ENCODE measurements around the gene MYO5C. TPM values are rescaled to one million over a fixed set of nuclear protein-coding genes. Genes with fewer than 3 reads are reported as not detected.

Gene MYO5C
- total RNA-seq, 4 donors from 2014 or later = 28.9 to 36.9 (median 32.5) TPM

DNA sequence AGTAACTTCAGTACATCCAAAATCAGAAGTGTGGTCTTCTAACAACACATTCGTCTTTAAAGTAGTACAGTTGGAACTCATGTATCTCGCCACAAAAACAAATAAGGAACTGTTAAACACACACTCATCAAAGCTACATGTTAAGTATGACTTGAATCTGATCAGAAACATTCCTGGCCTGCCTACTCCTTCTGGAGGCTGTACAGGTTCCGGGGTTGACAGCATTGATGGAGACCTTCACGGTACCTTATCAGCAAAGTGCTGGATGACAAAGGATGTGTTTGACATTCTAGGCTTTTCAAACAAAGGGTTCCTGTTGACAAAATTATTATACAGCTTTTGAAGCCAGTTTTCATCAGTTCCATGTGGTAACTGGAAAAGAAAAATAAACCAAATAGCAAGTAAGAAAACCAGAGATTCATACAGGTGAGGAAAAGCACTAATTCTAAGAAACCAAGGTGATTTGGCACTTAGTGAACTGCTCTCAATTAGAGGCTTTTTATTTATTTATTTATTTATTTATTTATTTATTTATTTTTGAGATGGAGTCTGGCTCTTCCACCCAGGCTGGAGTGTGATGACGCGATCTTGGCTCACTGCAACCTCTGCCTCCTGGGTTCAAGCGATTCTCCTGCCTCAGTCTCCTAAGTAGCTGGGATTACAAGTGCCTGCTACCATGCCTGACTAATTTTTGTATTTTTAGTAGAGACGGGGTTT, 44.3 kb downstream of the MYO5C start:
- Histone ChIP-seq H3K9me3 (no peaks in the 10 kb centered on the region), H3K36me3 (no peaks in the 10 kb centered on the region), H3K27me3 (no peaks in the 10 kb centered on the region), H3K4me3 (no peak overlapping the region), H3K27ac (no peak overlapping the region), H3K4me1 (no peaks in the 10 kb centered on the region)
- intact Hi-C loops (cut with DNase I; ENCODE audit: low total_unique reads) = no loop called here
- no peak for DNase-seq
- no peak for TF ChIP-seq POLR2A (IDR thresholded peaks at IDR 0.05)
- TF ChIP-seq, protein P1, sequence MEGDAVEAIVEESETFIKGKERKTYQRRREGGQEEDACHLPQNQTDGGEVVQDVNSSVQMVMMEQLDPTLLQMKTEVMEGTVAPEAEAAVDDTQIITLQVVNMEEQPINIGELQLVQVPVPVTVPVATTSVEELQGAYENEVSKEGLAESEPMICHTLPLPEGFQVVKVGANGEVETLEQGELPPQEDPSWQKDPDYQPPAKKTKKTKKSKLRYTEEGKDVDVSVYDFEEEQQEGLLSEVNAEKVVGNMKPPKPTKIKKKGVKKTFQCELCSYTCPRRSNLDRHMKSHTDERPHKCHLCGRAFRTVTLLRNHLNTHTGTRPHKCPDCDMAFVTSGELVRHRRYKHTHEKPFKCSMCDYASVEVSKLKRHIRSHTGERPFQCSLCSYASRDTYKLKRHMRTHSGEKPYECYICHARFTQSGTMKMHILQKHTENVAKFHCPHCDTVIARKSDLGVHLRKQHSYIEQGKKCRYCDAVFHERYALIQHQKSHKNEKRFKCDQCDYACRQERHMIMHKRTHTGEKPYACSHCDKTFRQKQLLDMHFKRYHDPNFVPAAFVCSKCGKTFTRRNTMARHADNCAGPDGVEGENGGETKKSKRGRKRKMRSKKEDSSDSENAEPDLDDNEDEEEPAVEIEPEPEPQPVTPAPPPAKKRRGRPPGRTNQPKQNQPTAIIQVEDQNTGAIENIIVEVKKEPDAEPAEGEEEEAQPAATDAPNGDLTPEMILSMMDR (IDR thresholded peaks at IDR 0.05) = no peak

DNA sequence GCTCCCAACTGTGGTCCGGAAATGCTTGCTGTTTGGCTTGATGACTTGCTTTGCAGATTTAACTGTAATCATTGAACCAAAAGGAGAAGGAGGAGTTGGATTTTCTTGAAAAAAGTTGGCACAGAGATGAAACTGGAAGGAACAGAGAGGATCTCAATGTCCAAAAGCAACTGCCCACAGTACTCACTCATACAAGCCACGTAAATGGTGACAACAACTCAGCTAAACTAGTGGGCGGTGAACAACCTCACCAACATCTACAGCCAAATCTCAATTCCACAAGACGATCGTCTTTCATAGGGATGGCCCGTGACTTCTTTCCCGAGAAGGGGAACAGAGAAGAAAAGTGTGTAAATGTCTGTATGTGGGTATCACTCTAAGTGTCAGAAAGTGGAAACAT, 48.1 kb downstream of the MYO5C start:
- no peak for TF ChIP-seq POLR2A (IDR thresholded peaks at IDR 0.05)
- TF ChIP-seq, protein P1 (IDR thresholded peaks at IDR 0.05) = no peak
- no peaks in the 10 kb centered on the region for H3K9me3 ChIP-seq
- H3K4me1 ChIP-seq = no peaks in the 10 kb centered on the region
- H3K36me3 ChIP-seq = no peaks in the 10 kb centered on the region
- H3K4me3 ChIP-seq = no peak overlapping the region
- no peak for DNase-seq
- intact Hi-C loops (cut with DNase I; ENCODE audit: low total_unique reads) = no loop called here
- H3K27ac ChIP-seq = no peak overlapping the region
- no peaks in the 10 kb centered on the region for H3K27me3 ChIP-seq

DNA sequence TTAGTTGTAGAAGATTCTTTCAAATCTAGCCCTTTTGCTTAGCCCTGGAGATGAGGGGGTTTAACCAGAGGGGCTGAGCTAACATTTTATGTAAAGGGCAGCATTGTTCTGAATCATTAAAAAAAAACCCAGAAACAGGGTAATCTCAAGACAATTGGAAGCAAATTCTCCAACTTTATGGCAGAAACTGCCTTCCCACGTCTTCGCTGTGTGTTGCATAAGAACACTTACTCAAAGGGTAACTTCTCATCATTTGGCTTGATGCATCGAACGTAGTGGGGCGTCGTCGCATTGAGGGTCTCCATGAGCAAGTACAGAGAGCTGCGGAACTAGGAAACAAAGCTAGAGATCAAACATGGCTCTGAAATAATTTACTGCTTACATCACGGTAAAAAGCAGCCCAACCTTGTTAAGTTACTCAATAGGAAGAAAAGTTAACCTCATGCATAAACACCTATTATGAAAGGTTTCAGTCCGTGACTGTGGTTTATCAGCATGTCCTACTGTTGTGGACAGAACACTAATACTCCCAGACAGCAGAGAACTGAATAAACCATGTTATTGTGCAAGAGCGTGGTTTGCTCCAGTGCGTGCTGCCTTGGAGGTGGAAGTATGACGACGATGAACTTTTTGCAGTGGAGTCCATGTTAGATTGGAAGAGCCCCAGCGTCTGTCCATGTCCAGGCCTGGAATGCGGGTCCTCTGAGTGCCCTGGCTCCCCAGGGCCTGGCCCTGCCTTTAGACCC, 48.7 kb downstream of the MYO5C start:
- TF ChIP-seq, protein P1 (IDR thresholded peaks at IDR 0.05) = no peak
- no peak for TF ChIP-seq POLR2A (IDR thresholded peaks at IDR 0.05)
- Histone ChIP-seq H3K36me3 (no peaks in the 10 kb centered on the region), H3K9me3 (no peaks in the 10 kb centered on the region), H3K4me1 (no peaks in the 10 kb centered on the region), H3K4me3 (no peak overlapping the region), H3K27ac (no peak overlapping the region), H3K27me3 (no peaks in the 10 kb centered on the region)
- intact Hi-C loops (cut with DNase I; ENCODE audit: low total_unique reads) = no loop called here
- DNase-seq = no peak

DNA sequence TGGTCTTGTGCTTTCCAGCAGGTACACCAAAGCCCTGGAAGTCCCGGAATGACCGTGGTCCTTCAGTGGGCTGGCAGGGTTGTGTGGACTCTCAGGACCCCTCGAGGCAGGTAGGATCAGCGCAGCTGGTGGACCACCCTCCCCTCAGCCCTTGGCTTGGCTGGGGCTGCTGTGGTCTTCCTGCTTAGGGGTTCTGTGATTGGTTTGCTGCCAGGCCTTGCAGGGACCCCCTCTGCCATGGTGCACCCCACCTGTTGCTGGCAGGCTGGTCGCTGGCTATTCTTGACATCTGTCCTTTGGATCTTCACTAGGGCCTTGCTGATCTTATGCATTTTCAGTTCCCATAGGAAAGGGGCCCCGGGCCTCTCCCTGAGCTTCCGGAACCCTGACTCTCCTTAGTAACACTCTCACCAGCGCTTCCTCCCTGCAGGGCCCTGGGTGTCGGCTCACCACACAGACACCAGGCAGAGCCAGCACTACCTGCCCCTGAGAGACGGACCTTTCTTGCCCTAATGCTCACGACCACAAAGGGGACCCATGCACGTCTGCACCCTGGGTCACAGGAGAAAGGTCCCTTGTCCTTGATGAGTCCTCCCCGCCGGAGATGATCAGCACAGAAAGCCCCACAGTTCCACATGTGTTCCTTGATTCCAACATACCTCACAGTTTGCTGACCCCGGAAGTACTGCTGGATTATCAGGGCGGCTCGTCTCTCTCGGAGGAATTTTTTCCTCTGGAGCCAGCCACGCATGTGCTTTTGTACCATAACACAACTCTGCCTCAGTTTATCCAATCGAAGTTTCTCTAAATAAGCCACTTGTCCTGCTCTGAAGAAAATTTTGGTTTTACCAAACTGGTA, 51.7 kb downstream of the MYO5C start:
- intact Hi-C loops (cut with DNase I; ENCODE audit: low total_unique reads) = no loop called here
- Histone ChIP-seq H3K27ac (no peak overlapping the region), H3K9me3 (no peaks in the 10 kb centered on the region), H3K36me3 (no peaks in the 10 kb centered on the region), H3K4me3 (no peak overlapping the region), H3K27me3 (no peaks in the 10 kb centered on the region), H3K4me1 (no peaks in the 10 kb centered on the region)
- no peak for DNase-seq
- TF ChIP-seq, protein P1 (IDR thresholded peaks at IDR 0.05) = no peak
- no peak for TF ChIP-seq POLR2A (IDR thresholded peaks at IDR 0.05)

Data from uterus (tissue), 4 donors.